Retinal pigment epithelial cell (primary cell): ENCODE data around the gene MTMR2.

Source experiments
- DNase-seq: peaks from one replicate; pipeline ENCODE4 v3.0.0-alpha.2; 2010; ENCODE audit warnings: low read depth
- H3K4me3 ChIP-seq: 2 replicates; pipeline ENCODE4 v1.5.1; 2011; ENCODE audit warnings: mild to moderate bottlenecking, low read length, control low read depth, moderate library complexity
- TF ChIP-seq, protein P1 (sequence below): conservative IDR thresholded peaks from 2 replicates; pipeline ENCODE4 v1.5.1; 2011; ENCODE audit warnings: low read depth, low read length, control low read depth, inconsistent platforms

MTMR2 gene

DNA sequence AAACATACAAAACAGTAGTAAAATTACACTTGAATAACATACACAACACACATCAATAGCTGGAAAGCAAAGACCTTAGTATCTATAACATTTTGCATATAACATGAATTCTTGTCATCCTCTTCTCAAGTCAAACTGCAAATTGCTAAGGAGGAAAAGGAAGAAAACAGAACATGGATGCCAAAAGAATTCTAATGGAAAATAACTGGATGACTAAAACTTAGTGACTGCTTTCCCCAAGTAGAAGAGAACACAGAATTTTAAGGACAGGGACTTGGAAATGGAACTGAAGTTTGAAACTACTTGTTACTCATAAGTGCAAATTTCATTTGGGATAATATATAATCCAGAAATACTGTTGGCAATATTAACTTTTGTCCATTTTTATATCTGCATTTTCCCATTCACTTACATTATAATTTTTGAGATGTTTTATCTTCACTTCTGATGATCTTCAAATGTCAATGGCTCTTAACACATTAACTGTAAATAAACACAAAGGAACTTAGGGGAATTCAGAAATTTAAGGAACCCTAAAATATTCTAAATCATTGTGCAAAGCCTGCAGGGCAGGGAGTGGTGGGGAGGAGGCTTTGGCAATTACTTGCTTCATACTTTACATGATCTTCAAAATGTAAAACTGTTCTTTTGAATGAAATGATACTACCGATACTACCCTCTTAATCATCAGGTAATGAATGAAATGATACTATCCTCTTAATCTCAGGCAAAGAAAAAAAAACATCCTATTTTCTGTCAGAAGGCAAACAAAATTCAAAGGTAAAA, 9.9 kb downstream of the MTMR2 start:
- no peak overlapping the region for H3K4me3 ChIP-seq
- TF ChIP-seq, protein P1, sequence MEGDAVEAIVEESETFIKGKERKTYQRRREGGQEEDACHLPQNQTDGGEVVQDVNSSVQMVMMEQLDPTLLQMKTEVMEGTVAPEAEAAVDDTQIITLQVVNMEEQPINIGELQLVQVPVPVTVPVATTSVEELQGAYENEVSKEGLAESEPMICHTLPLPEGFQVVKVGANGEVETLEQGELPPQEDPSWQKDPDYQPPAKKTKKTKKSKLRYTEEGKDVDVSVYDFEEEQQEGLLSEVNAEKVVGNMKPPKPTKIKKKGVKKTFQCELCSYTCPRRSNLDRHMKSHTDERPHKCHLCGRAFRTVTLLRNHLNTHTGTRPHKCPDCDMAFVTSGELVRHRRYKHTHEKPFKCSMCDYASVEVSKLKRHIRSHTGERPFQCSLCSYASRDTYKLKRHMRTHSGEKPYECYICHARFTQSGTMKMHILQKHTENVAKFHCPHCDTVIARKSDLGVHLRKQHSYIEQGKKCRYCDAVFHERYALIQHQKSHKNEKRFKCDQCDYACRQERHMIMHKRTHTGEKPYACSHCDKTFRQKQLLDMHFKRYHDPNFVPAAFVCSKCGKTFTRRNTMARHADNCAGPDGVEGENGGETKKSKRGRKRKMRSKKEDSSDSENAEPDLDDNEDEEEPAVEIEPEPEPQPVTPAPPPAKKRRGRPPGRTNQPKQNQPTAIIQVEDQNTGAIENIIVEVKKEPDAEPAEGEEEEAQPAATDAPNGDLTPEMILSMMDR: no peak

DNA sequence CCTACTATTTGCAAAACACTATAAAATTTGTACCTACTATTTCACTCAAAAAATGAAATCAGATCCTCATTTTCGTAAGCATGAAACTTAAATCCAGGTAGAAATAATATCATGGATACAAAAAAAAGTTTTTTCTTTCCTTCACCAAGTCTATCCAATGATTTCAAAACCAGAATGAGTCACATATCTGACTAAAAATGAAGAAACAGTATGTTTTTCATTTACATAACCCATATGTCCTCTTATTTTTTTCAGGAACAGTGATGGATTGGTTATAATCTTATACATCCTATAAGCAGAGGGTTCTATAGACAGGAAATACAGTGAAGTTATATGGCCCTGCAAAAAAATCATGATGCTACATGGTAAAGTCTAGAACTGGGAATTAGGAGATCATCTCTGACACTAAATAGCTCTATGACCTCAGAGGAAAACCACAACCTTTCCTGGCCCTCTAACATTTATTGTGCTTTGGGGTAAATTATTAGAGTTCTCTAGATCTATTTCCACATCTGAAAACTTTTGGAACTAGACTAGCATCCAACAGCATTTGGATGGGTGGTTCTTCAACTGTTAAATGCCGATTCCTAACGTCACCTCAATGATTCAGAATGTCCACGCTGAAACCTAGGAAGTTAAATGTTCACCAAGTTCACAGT, 10.9 kb downstream of the MTMR2 start:
- no peak for DNase-seq
- TF ChIP-seq, protein P1: no peak
- no peak overlapping the region for H3K4me3 ChIP-seq

More for the DNA sequence above, 9.9 kb downstream of the MTMR2 start:
- DNase-seq: no peak

DNA sequence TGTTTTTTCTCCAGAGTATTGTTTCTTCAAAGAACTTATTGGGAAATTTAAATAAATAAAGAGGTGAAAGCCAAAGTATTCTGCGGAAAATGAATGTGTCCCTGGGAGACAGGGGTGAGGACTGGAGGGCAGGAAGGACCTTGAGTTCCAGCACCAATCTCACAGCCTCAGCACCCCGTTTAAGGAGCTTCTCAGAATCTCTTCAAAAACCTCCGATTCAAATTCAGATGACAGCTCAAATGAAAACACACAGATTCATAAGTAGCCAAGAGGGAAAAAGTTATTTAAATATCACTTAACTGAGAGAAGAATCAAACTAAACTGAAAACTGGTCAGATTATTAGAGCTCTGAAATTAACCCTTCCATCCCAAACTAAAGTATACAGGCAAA, 12.5 kb downstream of the MTMR2 start:
- TF ChIP-seq, protein P1: no peak
- no peak for DNase-seq
- no peak overlapping the region for H3K4me3 ChIP-seq

DNA sequence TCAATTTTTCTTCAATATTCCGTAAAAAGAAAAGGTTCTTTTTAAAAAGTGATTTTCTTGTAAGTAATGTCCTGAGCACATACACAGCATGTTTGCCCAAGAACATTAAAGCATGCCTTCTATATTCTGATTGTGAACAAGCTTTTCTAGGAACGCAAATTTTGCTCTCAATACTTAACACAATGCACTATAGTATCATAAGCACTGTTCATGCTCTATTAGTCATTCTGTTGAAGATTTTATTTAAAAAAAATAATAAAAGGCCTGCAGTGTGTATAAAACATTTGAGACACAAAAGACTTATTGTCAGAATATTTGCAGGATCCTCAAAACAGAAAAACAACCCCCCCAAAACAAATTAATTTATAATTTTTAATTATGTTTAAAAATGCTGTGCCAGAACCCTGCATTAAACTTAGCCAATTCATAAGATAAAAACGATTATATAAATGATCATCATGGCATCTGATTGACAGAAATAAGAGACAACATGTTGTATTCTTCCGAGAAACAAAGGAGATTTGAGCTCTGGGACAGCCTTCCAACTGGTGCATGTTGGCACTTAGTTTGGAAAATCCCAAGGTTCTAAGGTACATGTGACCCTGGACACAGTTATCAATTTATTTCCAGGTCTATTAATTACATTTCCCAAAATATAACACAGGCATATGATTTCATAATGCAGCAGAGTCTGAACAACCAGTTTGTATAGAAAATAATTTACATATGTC, 13.1 kb downstream of the MTMR2 start:
- no peak for DNase-seq
- H3K4me3 ChIP-seq: no peak overlapping the region
- TF ChIP-seq, protein P1: no peak

DNA sequence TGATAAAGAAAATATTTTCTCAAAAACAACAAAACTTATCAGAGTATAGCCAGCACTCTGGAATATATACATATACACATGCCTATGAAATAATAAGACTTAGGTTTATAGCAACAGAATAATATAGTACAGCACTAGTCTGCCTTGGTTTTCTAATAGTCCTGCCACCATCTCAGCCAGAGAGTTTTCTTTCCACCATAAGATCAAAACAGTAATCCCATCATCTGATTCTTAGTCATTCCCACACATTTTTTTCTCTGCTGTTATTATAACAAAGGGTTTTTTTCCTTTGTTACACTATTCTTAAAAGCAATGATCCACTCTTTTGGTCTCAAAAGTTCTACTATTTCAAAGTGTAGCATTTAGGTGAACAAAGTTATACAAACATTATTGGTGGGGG, 15.1 kb downstream of the MTMR2 start:
- H3K4me3 ChIP-seq: no peak overlapping the region
- TF ChIP-seq, protein P1: no peak
- DNase-seq: peak; percentile 70

DNA sequence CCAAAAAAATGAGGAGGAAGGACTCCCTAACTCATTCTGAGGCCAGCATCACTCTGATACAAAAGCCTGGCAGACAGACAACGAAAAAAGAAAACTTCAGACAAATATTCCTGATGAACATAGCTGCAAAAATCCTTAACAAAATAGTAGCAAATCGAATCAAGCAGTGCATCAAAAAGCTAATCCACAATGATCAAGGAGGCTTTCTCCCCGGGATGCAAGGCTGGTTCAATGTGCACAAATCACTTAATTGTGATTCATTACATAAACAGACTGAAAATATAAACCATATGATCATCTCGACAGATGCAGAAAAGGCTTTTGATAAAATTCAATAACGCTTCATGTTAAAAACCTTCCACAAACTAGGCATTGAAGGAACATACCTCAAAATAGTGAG, 16.4 kb downstream of the MTMR2 start:
- no peak for DNase-seq
- TF ChIP-seq, protein P1: no peak
- no peak overlapping the region for H3K4me3 ChIP-seq
